Measurements from ENCODE around the gene CC2D2A.

Gene CC2D2A

GRCh38 chr4:15469402-15470127, at the start of gene CC2D2A:
Gene CC2D2A, plus strand, starts transcription at chr4:15469882. Its CDS starts 6,051 bp downstream, at chr4:15475933.
- H3K4me3 ChIP-seq (ENCODE audit: low read depth, low read length) = peak within 1 kb of the TSS; percentile 62
- no peak for TF ChIP-seq CTCF (conservative IDR thresholded peaks at IDR 0.05; ENCODE audit: low read depth, low read length)
- peak; percentile 81 for DNase-seq (ENCODE audit: low read depth)

DNA sequence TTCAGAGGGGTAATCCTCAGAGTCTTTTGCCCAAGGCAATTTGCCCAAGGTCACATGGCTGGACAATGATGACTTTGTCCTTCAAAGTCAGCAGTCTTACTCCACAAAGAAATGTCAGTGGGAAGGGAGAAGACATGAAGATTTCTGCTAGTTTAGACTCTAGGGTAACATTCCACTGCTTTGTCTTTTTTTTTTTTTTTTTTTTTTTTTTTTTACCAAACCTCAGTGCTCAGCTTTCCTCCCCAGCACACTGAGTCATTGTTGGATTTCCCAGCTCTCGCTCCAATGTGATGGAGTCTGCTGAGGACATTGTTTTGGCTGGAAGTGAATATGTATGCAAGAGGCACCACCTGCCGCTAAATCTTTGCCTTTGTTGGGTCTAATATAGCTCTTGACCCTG, 49.0 kb upstream of the CC2D2A start:
- DNase-seq (ENCODE audit: low read depth) = peak; percentile 90
- peak; percentile 36 for TF ChIP-seq CTCF (conservative IDR thresholded peaks at IDR 0.05; ENCODE audit: low read depth, low read length)
- H3K4me3 ChIP-seq (ENCODE audit: low read depth, low read length) = no peak overlapping the region

DNA sequence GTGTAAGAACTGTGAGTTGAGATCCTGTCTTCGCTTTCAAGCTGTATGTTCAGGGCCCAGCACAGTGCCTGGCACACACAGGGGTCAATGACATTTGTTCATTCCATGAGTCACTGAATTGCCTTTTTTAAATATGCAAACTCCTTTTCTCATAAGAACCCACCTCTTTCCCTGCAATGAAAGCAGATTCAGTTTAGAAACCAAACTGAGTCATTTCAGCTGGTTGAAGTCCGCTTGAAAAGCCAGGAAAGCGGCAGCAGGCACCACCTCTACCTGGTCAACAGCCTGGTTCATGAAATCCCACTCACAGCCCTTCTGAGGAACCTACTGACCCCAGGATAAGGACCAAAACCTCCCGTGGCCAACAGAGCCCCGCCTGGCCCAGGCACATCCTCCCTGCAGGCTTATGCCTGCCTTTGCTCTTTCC, 46.4 kb upstream of the CC2D2A start:
- TF ChIP-seq CTCF (conservative IDR thresholded peaks at IDR 0.05; ENCODE audit: low read depth, low read length) = no peak
- no peak for DNase-seq (ENCODE audit: low read depth)
- H3K4me3 ChIP-seq (ENCODE audit: low read depth, low read length) = no peak overlapping the region

GRCh38 chr4:15425520-15425919, 44.2 kb upstream of the CC2D2A start:
- no peak for DNase-seq (ENCODE audit: low read depth)
- TF ChIP-seq CTCF (conservative IDR thresholded peaks at IDR 0.05; ENCODE audit: low read depth, low read length) = no peak
- no peak overlapping the region for H3K4me3 ChIP-seq (ENCODE audit: low read depth, low read length)

DNA sequence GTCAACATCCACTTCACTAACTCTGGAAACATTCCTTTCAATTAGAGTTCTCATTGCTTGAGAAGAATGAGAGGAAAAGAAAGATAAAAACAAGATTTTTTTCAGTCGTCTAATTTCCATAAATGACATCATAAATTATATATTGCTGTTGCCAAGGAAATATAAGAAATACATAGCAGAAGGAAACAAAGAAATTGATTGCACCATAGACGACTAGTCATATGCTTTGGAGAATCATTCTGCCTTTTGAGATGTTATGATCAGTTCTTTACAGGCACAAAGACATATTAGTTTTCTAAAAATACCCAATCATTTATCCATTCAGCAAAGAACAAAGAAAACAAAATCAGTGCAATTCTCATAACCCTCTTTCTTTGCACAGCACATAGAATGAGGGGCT, 42.5 kb upstream of the CC2D2A start:
- H3K4me3 ChIP-seq (ENCODE audit: low read depth, low read length) = no peak overlapping the region
- TF ChIP-seq CTCF (conservative IDR thresholded peaks at IDR 0.05; ENCODE audit: low read depth, low read length) = no peak
- DNase-seq (ENCODE audit: low read depth) = no peak

DNA sequence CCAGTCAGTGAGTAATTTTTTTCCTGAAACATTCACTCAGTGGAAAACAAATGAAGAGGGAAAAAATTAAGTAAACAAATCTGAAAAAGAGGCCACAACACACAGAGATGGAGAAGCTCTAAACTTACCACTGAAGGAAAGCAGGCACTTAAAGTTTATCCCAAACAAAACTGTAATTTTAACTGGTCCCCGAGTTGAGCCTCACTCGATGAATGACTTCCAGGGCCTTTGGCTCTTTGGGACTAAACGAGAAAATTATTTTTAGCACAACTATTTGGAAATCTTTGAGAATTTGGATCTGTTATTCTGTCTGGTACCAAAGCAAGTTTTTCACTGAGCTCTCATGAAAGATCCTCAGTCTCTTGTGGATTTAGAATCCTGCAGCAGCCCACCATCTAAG, 42.0 kb upstream of the CC2D2A start, which contains the start of gene C1QTNF7:
TSS of gene C1QTNF7 (plus strand) at position 333 of the 400 bp plus-strand sequence. CDS start 7,711 bp downstream, outside the sequence.
- no peak within 1 kb of the TSS for H3K4me3 ChIP-seq (ENCODE audit: low read depth, low read length)
- TF ChIP-seq CTCF (conservative IDR thresholded peaks at IDR 0.05; ENCODE audit: low read depth, low read length) = no peak
- DNase-seq (ENCODE audit: low read depth) = no peak

GRCh38 chr4:15428611-15429010, 41.1 kb upstream of the CC2D2A start:
- TF ChIP-seq CTCF (conservative IDR thresholded peaks at IDR 0.05; ENCODE audit: low read depth, low read length) = no peak
- H3K4me3 ChIP-seq (ENCODE audit: low read depth, low read length) = no peak overlapping the region
- DNase-seq (ENCODE audit: low read depth) = no peak

Measured in choroid plexus epithelial cell (primary cell).